C4-2B (cell line): ENCODE data around the gene ATXN1L.
"Not testable (repeated sequence)": the region's sequence is repeated elsewhere in the genome, so short reads cannot be mapped to it uniquely, and the experiment has no call there.

ENCODE experiments used
- H3K27ac ChIP-seq: fragments of 450-650 bp; 2 replicates; pipeline ENCODE4 v1.5.1; 2017
- ZFX ChIP-seq: fragments of 450-650 bp; IDR thresholded peaks from 2 replicates; pipeline ENCODE4 v1.6.1; 2017
- TF ChIP-seq, protein P1 (sequence below): fragments of 450-650 bp; conservative IDR thresholded peaks from 2 replicates; pipeline ENCODE4 v1.5.1; 2017; ENCODE audit warnings: mild to moderate bottlenecking

ATXN1L gene

DNA sequence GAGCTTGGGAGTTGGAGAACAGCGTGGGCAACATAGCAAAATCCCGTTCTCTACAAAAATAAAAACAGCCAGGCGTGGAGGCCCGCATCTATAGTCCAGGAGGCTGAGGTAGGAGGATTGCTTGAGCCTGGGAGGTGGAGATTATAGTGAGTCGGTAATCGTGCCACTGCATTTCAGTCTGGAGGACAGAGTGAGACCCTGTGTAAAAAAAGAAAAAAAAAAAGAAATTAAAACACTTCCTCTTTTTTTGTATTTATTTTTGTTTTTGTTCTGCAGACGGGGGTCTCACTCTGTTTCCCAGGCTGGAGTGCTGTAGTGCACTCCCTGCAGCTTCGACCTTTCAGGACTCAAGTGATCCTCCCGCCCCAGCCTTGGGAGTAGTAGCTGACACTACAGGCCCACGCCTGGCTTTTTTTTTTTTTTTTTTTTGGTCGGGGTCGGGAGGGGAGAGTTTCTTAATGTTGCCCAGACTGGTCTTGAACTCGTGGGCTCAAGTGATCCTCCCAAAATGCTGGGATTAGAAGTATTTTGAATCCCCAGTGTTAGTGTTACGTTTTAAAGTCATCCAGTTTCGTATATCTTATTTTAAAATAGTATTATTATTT, 51.1 kb downstream of the ATXN1L start:
- TF ChIP-seq ZFX, result no peak
- TF ChIP-seq, protein P1, sequence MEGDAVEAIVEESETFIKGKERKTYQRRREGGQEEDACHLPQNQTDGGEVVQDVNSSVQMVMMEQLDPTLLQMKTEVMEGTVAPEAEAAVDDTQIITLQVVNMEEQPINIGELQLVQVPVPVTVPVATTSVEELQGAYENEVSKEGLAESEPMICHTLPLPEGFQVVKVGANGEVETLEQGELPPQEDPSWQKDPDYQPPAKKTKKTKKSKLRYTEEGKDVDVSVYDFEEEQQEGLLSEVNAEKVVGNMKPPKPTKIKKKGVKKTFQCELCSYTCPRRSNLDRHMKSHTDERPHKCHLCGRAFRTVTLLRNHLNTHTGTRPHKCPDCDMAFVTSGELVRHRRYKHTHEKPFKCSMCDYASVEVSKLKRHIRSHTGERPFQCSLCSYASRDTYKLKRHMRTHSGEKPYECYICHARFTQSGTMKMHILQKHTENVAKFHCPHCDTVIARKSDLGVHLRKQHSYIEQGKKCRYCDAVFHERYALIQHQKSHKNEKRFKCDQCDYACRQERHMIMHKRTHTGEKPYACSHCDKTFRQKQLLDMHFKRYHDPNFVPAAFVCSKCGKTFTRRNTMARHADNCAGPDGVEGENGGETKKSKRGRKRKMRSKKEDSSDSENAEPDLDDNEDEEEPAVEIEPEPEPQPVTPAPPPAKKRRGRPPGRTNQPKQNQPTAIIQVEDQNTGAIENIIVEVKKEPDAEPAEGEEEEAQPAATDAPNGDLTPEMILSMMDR, result no peak
- no peak overlapping the region for H3K27ac ChIP-seq

DNA sequence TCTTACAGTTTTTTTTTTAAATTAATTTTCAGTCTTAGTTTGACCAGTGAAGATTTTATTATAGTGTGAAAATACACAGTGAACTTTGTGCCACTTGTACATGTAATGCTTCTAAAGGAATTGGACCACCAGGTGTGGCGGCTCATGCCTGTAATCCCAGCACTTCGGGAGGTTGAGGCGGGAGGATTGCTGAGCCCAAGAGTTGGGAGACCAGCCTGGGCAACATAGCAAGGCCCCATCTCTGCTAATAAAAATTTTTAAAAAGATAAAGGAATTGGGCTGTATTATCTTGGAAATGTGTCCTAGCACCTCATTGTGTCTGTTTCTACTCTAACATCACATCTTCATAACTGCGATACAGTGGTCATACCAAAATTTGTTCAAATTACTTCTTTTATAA, 53.4 kb downstream of the ATXN1L start:
- no peak for TF ChIP-seq ZFX
- TF ChIP-seq, protein P1, result no peak
- no peak overlapping the region for H3K27ac ChIP-seq

DNA sequence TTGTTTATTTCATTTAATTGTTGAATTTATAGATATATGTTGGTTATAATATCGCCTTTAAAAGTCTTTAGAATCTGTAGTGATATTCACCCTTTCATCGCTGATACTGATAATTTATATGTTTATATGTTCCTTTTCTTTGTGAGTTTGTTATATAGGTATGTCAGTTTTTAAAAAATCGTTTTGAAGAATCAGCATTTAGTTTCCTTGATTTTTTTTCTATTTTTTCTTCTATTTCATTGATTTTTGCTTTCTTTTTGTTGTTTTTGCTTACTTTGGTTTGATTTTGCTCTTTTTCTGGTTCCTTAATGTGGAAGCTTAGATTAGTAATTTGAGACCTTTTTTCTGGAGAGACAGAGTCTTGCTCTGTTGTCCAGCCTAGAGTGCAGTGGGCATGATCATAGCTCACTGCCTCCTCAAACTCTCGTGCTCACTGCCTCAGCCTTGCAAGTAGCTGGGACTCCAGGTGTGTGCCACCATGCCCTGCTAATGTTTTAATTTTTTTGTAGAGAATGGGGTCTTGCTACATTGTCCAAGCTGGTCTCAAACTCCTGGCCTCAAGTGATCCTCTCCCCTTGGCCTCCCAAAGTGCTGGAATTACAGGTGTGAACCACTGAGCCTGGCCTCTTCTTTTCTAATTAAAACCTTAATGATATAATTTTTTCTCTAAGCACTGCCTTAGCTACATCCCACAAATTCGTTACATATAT, 57.0 kb downstream of the ATXN1L start:
- no peak for TF ChIP-seq ZFX
- no peak overlapping the region for H3K27ac ChIP-seq

DNA sequence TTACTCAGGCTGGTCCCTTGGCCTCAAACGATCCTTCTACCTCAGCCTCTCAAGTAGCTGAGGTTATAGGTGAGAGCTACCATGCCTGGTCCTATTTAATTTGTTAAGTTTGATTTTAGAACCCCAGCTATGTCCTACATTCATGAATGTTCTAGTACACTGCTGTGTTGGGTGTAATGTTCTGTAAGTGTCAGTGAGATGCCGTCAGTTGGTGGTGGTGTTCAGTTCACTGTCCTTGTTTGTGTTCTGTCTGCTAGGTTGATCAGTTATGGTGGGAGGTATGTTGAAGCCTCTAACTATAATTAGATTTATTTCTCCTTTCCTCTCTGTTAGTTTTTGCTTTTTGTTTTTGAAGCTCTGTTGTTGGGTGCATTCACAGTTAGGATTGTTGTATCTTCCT, 57.8 kb downstream of the ATXN1L start:
- no peak for TF ChIP-seq ZFX
- TF ChIP-seq, protein P1, result no peak
- H3K27ac ChIP-seq, result no peak overlapping the region

DNA sequence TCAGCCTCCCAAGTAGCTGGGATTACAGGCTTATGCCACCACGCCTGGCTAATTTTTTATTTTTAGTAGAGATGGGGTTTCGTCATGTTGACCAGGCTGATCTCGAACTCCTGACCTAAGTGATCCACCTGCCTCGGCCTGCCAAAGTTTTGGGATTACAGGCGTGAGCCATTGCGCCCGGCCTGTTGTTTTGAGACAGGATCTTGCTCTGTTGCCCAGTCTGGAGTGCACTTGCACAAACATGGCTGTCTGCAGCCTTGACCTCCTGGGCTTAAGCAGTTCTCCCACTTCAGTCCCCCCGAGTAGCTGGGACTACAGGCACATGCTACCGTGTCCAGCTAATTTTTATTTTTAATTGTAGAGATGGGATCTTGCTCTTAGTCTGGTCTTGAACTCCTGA, 58.5 kb downstream of the ATXN1L start:
- no peak overlapping the region for H3K27ac ChIP-seq
- TF ChIP-seq, protein P1, result no peak
- TF ChIP-seq ZFX, result no peak

DNA sequence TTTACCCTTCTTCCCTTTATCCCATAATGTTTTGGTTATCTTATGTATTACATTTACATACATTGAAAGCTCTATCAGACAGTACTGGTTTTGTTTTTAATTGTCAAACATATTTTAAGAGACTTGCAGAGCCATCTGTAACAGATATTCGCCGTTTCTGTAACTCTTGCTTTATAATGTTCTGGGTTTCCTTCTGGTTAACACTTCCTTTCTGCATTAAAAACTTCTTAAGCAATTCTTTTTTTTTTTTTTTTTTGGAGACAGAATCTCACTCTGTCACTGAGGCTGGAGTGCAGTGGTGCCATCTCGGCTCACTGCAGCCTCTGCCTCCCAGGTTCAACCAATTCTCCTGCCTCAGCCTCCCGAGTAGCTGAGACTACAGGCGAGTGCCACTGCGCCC, 60.0 kb downstream of the ATXN1L start:
- H3K27ac ChIP-seq, result not testable (repeated sequence)
